IPS-18c (cell line): Measurements from ENCODE around the gene ABHD17B.
"Not testable (repeated sequence)": the region's sequence is repeated elsewhere in the genome, so short reads cannot be mapped to it uniquely, and the experiment has no call there.

ENCODE experiments used
- H3K4me3 ChIP-seq: 2 replicates; pipeline ENCODE4 v1.7.0; 2013; ENCODE audit warnings: low read depth, mild to moderate bottlenecking, low read length, moderate library complexity; ENCODE audit not compliant: insufficient read depth
- H3K9me3 ChIP-seq: one replicate; pipeline ENCODE4 v1.6.1; 2013; ENCODE audit warnings: mild to moderate bottlenecking, low read length, moderate library complexity; ENCODE audit not compliant: control insufficient read depth, insufficient read depth

ABHD17B gene

DNA sequence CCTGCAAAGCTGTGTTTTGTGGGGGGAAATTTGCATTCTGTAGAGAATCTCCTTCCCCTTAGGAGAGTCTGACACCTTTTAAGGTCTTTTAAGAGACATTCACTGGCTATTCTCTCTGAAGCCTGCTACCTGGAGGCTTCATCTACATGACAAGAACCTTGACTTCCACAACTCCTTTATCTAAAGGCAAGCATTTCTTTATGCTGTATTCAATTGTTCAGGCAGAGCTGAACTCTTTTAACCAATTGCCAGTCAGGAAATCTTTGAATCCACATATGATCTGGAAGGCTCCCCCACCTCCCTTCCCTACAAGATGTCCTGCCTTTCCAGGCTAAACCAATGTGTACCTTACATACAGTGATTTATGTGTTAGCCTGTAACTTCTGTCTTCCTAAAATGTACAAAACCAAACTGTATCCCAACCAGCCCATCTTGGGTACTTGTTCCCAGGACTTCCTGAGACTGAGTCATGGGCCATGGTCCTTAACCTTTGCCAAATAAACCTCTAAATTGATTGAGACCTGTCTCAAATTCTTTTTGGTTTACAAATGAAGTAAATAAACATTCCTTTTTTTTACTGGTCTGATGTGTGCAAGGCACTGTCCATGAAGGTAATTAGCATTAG lies 10.3 kb upstream of the ABHD17B start:
- Histone ChIP-seq H3K9me3 (peaks cover 5% of the 10 kb centered on the region), H3K4me3 (no peak overlapping the region)

DNA sequence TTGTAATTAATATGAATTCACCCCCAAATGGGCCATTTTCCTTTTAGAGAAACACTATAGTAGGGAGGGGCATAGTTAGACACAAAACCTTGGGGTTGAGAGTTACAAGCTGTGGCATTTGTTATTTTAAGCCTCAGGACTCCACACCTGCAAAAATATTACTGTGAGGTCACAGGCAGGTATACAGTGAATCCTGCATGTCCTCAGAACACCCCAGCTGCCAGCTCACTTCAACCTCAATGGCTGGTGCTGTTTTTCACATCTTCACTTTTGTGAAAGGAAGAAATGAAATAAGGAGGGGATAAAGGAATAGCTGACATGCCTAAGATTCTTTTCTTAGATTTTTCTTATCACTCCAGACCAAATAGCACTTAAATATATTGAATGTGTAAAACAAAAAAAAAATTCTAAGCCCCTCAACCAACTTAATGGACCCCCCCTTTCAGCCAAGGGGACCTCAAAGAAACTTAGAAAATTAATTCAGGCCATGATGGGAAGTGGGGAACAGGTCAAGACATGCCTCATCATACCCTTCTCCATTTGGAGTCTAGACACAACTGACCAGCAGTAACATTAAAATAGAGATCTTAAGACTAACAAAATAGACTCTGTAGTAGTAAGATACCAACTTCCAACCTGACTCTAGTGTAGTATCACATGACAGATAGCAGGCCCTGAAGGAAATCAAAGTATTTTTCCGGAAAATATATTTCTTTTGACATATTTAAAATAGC lies 9.6 kb upstream of the ABHD17B start:
- H3K9me3 ChIP-seq: peaks cover 5% of the 10 kb centered on the region
- H3K4me3 ChIP-seq: no peak overlapping the region

DNA sequence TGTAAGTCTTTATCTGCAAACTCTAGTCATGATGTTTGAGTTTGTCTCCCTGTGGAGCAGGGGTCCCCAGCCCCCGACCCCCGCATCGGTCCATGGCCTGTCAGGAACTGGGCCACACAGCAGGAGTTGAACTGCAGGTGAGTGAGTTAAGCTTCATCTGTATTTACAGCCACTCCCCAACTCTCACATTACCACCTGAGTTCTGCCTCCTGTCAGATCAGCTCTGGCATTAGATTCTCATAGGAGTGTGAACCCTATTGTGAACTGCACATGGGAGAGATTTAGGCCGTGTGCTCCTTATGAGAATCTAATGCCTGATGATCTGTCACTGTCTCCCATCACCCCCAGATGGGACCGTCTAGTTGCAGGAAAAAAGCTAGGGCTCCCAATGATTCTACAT lies 7.4 kb upstream of the ABHD17B start:
- Histone ChIP-seq H3K9me3 (peaks cover 5% of the 10 kb centered on the region), H3K4me3 (no peak overlapping the region)

DNA sequence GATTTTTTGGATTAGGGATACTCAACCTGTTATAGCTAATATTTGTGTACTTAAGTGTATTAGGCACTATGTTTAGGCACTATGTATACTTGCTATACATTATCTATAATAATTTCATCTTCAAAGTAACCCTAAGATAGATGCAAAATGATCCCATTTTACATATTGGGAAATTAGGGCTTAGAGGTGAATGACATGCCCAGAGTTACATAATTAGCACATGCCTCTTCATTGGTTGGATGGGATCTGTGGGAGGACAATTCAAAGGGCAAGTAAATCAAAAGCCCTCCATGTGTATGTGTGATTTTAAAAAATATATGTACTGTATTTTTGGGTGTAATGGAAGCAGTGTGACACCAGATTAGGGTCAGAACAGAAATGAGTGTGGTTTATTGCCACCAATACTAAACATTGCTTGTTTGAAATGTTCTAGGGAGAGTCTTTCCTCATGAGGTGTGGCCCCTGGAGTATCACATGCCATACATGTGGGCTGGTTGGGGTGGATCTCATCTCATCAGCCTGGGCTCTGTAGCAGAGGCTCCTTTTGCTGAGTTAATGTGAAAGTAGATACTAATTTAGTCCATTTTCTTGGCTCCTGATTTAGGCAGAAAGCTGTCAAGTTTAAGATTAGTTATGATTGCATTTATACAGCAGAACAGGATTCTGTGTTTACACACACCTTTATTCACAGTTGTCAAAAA lies 6.0 kb upstream of the ABHD17B start:
- no peak overlapping the region for H3K4me3 ChIP-seq
- H3K9me3 ChIP-seq: peaks cover 5% of the 10 kb centered on the region

DNA sequence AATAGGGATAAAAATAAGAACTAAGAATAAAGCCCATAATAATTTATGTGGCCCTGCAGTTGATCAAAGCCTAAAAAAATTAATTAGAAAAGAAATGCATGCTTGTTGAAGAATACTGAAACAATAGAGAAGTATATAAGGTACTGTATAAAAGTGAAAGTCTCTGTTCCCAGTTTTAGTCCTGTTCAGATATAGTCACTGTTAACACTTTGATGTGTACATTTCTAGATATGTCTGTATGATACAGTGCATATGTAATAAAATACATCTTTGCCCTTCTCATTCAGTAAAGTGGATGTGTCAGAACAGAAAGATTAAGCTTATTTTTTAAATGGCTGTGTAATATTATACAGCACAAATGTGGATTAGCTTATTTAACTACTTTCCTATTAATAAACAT lies 4.5 kb upstream of the ABHD17B start:
- Histone ChIP-seq H3K4me3 (no peak overlapping the region), H3K9me3 (peaks cover 5% of the 10 kb centered on the region)

DNA sequence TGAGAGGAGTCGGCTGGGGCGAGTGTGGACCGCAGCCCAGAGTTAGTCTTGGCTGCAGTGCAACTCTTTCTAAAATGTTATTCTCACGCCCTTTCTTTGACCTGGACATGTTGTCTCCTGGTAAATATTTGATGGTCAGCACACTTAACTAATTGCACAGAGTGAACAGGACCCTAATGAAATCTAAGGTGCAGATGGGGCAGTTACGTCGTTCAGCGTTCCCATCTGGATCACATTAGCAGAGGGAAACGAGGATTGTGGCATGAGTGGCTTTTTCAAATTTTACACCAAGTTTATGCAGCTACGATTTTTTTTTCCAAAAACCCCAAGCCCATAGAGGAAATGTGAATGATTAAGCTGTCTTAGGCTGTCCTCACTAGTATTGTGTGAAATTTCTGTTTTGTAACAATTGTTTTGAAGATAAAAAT lies 929 bp upstream of the ABHD17B start:
- Histone ChIP-seq H3K4me3 (peak overlapping the region; percentile 73), H3K9me3 (no peaks in the 10 kb centered on the region)

DNA sequence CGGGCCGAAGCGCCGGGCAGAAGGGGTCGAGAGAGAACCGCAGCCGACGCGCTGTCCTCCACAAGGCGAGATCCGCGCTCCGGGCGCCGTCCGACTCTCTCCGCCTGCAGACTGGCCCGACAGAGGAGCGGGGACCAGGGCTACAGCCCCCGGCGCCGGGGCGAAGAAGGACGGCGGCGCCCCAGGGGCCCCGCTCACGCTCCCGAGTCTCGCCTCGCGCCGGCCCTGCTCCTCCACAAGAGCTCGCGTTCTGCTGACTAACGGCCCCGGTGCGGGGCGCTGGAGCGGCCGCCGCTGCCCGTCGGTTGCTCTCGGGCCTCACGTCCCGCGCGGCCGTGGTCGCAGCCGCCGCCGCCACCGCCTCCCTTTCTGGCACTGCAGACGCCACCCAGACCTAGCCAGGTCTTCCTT lies 338 bp downstream of the ABHD17B start:
- H3K9me3 ChIP-seq: no peaks in the 10 kb centered on the region
- H3K4me3 ChIP-seq: peak overlapping the region; percentile 95

DNA sequence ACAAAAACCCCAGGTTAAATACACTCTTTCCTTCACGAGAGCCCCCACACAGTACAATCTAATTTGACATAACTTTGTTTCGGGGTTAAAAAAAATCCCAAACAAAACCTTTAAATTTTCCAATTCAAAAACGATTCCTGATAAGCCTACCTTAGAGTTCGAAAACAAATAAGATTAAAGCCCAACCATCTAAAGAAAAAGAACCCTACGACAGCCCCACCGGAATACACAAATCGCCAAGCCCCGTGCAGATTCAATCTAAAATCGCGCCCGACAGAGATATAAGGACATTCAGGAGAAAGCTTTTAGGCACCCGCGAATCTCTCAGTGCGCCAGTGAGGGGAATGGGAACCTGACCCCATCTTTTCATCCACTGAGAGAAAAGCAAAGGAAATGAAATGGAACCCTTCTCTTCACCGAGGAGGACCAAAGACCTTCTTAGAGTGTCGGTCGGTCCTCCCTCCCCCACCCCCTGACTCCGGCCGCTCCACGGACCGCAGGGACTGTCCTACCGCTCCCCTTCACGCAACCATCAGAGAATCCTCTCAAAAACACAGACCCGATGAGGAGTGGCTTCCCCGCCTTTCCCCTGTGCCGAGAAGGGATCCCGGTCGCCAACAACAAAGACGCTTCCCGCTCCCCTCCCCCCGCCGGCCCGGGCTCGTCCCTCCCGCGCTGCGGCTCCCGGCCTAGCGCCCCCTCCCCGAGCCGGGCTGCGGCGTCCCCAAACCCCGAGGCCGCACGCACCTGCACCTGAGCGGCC lies 925 bp downstream of the ABHD17B start:
- peak overlapping the region; percentile 95 for H3K4me3 ChIP-seq
- H3K9me3 ChIP-seq: no peaks in the 10 kb centered on the region

DNA sequence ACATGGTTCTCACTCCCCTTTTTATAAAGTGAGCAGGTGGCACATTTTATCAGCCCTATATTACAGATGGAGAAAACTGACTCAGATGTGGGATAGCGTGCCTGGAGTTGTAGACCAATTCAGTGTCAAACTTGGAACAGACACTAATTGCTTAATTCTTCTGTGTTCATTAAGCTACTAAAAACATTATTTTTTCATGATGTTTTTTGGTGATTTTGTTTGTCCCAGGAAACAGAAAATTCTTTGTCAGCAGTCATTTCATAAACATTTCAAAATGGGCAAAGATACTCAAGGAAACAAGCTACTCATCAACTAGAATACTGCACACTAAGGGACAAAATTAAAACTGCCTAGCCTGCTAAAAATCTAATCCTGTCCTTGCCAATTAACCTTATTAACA lies 2.2 kb downstream of the ABHD17B start:
- Histone ChIP-seq H3K4me3 (peak overlapping the region; percentile 95), H3K9me3 (no peaks in the 10 kb centered on the region)

DNA sequence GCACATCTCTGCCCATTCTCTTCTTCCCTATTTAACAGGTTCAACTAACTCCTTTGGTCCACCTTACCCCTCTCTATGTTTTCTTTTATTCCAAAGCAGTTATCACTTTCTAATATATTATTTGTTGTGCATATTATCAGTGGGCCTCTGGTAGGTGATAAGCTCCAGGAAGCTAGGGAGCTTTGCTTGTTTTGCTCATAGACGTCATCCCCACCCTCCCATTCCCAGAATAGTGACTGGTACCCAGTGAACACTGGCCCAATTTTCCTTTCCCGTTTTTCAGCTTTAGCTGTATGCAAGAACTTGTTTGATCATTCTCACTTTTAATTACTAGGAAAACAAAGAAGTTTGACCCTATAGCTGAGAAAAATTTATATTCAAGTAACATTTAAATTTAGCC lies 6.9 kb downstream of the ABHD17B start:
- Histone ChIP-seq H3K9me3 (no peaks in the 10 kb centered on the region), H3K4me3 (no peak overlapping the region)

DNA sequence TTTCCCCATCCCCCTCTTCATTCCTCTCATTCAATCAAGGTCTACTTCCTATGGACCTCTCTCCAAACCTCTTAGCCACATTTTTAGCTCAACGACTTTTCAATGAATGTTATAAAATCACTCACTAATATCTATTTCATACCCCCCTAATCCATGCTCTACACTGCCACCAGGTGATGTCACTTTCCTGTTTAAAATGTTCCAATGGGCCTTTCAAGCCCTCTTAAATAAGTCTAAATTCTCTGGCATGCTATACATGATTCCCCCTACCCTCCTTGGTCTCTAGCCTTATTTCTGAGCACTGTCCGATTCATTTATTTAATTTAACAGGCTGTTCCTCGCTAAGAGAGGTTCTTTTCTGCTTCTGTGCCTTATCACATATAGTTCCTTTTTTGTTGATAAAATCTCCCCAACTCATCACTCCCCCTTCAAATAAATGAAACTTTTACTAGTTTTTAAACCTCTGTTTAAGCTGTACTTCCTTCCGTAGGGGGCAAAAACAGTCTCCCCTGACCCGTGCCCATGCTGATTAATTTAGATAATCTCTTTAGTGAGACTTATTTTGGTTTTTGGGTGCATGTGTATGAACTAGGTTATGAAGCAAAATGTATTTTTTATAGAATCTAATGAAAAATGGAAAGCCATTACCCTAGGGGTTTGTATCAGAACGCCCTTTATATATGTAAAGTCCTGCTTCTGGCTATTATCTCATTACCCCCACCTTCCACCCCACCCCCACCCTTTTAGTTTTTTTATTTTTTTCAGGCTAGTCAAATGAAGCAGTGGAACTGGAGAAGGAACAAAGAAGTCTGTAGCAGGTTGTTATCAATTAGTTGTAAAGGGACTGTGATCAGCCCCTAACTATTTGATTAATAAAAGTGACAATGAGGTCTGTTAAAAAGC lies 9.0 kb downstream of the ABHD17B start:
- H3K9me3 ChIP-seq: no peaks in the 10 kb centered on the region
- no peak overlapping the region for H3K4me3 ChIP-seq

DNA sequence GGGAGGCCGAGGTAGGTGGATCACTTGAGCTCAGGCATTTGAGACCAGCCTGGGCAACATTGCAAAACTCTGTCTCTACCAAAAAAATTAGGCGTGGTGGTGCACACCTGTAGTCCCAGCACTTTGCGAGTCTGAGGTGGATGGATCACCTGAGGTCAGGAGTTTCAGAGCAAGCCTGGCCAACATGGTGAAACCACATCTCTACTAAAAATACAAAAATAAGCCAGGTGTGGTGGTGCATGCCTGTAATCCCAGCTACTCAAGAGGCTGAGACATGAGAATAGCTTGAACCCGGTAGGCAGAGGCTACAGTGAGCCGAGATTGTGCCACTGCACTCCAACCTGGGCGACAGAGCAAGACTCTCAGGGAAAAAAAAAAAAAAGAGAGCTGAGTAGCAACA lies 12.2 kb downstream of the ABHD17B start:
- not testable (repeated sequence) for H3K9me3 ChIP-seq, H3K4me3 ChIP-seq

DNA sequence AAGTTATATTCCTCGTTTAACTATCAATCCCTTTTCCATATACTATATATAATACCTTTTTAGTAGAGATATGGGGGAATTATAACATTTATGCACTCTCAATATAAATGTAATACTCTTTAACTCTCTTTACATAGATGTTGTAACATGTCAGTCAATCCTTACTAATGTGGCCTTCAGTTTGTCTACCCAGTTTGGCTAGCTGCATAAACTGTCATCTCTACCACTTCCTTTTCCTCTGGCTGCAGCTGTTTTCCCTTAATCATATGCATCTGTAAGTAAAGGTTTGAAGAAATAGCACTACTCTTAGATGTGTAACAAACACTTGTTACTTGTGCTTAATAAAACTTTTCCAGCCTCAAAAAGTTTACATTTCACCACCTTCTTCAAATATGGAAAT lies 13.4 kb downstream of the ABHD17B start:
- H3K4me3 ChIP-seq: no peak overlapping the region
- no peaks in the 10 kb centered on the region for H3K9me3 ChIP-seq

DNA sequence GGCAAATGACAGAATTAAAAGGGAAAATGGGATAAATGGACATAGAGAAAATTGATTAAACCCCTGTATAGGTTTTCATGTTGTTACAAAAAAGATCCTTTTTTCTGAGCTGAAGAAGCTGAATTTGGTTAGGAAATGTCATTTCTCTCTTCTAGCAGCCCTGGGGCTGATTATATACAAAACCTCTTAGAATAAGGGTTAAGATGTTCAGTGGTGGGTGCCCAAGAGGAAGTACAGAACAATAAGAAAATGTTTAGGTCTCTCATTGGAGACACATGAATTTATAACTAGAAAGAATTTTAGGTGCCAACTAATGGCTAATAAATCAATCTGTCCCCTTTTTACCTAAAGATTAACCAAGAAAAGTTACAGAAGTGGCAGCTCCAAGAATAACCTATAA lies 14.2 kb downstream of the ABHD17B start:
- Histone ChIP-seq H3K9me3 (no peaks in the 10 kb centered on the region), H3K4me3 (no peak overlapping the region)

DNA sequence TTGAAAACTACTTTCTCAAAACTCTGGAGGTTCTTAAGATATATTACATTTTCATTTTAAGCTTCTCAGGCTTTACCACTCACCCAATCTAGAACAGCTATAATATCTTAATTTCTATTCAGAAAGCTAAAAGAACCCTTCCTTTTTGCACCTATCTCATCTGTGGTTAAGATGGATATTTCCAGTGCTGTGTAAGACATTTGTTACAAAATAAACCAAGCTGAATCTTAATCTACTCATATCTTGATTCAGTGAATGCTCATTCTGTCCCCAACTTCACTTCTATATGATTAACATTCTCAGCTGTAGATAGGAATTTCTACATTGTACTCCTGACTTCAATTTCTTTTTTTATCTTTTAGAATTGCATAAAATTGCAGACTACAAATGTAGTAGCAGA lies 15.0 kb downstream of the ABHD17B start:
- H3K4me3 ChIP-seq: no peak overlapping the region
- no peaks in the 10 kb centered on the region for H3K9me3 ChIP-seq

DNA sequence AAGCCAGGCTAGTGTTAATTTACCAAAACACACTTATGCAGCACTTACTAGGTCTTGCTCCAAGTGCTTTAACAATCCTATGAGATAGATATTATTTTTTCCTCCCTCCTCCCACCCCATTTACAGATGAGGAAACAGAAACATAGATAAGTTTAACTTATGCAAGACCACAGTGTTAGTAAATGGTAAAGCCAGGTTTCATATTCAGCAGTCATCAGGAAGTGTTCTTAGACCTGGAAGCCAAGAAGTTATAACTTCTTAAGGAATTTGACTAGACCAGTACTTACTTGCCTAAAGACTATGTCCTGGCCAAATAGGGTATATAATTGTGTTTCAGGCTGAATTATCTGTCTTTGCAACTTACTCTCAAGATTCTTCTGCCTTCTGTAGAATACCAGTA lies 15.9 kb downstream of the ABHD17B start:
- Histone ChIP-seq H3K4me3 (no peak overlapping the region), H3K9me3 (no peaks in the 10 kb centered on the region)
